Embryonic facial prominence (tissue), 1 donor: ENCODE results near the gene CDK6.
"Not testable (repeated sequence)": the region's sequence is repeated elsewhere in the genome, so short reads cannot be mapped to it uniquely, and the experiment has no call there.

ENCODE experiments used
- DNase-seq: peaks from one replicate; pipeline ENCODE4 v3.0.0-alpha.2; 2016; ENCODE audit errors: extremely low spot score

The CDK6 gene

DNA sequence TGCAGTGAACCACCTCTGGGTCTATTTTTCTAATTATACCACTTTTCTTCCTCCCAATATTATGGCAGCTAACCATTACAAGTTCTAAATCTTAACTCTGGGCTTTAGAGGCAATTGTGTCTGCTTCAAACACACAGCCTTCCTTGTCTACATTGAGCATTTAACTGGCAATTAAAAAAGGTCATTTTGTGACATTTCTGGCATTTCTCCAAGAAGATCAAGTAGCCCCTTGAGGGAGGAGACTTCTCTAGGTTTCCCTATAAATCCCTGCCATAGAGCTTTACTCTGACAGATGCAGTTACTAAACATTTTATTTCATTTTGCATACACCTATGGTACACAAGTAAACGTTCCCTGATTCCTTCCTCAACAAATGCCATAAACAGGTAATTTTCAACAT lies 212.8 kb downstream of the CDK6 start:
- no peak for DNase-seq

DNA sequence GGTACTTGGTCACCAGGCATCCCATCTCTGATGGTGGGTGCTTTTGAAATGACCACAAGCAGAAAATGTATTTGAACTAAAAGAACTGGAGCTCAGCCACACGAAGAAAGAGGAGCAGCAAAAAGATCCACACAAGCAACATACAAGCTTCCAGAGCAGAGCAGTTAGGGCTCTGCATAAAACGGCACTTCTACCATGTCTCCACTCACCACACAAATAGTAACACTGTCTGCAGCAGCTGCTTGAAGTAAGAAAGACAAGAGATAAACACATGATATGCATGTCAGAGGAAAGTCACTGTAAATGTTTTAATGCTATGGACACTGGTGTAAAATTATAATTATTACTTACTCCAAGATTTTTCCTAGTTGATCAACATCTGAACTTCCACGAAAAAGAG lies 213.7 kb downstream of the CDK6 start:
- no peak for DNase-seq

DNA sequence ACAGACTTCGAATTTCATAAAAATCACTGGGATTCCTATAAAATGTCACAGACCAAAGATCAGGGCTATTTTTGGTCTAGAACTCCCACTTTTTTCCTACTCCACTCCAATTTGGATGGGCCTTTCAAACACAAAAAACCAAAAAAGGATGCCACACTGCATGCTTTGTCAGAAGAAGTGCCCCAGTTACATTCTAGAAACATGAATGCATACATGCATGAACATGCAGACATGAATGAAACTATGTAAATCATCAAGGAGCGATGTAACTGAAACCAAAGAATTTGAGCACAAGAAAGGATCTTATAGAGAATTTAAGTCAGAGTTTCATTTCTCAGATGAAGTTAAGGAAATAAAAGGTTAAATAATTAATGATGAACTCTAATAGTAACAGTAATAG lies 214.3 kb downstream of the CDK6 start:
- no peak for DNase-seq

DNA sequence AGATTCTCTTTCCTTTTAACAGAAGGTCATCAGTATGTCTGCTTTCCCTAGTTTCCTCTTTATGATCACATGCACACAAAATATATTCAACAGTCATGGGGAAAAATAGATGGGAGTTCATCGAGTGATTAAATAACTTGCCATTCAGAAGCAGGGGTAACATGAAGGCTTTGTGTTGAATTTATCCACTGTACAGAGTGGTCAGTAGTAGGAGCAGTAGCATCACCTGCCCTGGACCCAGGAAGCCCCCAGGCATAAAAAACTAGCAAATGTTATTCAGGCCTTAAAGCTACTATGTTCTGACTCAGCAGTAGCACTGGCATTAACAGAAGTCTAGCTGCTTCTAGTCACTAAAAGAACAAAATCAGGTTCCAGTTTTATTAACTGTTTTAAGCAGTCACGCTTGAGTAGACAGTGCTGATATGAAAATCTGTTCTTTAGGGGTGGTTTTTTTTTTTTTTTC lies 214.8 kb downstream of the CDK6 start:
- no peak for DNase-seq

DNA sequence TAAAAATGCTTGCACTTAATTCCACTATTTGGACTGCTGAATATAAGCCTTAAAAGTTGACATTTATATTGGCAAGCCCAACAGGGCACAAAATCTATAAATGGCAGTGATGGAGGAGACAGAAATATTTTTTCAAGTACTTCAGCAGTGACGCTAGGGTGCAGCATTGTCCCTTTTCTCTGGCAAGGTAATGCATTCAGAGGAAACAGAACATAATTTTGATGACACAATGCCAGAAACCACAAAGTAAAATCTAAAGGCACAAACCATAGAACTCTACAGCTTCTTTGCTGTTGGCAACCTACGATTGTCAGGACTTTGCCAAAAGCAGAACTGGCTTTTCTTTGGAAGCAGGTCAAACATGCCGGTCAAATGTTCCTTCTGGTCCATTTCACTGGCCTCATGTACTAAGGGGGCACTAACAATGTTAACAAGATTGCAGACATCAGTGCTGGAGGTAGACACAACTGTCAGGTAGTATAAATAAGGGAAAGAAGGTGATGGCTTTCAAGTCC lies 215.3 kb downstream of the CDK6 start:
- DNase-seq: peak; percentile 67

DNA sequence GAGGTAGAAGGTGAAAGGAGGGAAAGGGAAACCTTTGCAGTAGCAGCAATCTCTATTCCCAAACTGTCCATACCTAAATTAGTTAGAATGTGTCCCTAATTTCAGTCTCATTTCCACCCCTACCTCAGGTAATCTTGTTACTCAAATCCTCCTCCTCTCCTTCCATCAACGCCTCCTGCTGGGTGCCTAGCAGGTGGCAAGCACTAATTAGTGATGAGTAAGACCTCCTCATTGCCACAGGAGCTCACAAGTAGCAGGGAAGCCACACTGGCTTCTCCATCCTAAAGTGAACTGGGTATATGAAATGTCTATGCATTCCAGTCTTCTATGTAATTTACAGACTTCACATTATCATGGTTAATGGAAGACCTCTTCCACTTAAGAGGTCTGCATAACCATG lies 220.5 kb downstream of the CDK6 start:
- no peak for DNase-seq

DNA sequence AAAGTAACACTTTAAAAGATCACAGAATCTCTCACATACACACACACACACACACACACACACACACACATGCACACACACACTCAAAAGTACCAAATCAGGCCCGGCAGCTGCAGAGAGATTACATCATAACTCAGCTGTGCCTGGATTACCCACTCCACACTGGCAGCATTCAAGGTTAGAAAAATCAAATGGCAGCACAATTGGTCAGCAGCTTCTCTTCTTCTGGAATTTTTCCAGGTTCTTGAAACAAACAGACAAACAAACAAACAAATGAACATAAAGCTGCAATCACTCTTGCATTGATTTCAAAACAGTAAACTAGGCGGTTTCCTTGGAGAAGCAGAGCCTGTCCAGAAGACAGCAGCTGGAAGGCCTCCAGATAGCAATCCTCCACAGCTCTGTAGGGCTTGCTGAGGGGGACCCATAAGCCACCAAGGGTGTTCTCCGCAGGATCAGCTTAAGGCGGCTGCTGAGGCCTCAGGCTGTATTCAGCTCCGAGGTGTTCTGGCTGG lies 221.7 kb downstream of the CDK6 start:
- no peak for DNase-seq

- no peak for DNase-seq
These were observed 222.7 kb downstream of the CDK6 start for GRCh38 chr7:92613720-92614119.

DNA sequence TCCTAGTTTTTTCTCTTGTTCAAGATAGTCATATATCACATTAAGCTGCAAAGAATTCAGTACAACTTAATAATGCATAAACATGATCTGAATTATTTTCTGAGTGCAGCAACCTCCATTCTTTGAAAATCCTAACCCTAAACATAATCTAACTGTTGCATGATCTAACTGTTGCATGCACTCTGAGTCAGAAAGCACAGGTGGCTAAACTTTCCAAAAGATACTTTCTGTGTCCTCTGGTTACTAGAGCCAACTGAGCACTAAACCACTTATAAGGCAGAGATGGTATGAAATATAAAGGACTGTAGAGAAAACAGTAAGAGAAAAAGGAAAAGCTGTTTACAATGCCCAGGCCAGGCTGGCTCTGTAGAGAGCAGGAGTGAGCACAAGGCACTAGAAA lies 223.2 kb downstream of the CDK6 start:
- no peak for DNase-seq

GRCh38 chr7:92612501-92612900 lies 223.9 kb downstream of the CDK6 start:
- no peak for DNase-seq

DNA sequence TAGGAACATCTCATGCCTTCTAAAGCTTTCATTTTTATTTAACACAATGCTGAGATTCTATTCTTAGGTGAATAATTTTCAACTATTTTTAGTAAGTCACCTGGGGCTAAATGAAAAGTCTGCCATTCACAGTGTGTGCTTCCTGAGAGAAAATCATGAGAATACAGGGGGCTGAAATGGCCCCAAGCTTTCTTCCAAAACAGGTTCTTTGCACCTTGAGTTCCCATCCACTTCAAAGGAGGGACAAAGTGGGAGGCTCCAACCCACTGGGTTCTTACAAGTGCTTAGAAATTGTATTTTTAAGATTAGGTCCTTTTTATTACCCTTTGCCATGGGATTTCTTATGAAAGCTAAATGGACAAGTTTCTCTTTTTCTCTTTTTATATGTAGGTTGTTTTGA lies 224.6 kb downstream of the CDK6 start:
- no peak for DNase-seq

DNA sequence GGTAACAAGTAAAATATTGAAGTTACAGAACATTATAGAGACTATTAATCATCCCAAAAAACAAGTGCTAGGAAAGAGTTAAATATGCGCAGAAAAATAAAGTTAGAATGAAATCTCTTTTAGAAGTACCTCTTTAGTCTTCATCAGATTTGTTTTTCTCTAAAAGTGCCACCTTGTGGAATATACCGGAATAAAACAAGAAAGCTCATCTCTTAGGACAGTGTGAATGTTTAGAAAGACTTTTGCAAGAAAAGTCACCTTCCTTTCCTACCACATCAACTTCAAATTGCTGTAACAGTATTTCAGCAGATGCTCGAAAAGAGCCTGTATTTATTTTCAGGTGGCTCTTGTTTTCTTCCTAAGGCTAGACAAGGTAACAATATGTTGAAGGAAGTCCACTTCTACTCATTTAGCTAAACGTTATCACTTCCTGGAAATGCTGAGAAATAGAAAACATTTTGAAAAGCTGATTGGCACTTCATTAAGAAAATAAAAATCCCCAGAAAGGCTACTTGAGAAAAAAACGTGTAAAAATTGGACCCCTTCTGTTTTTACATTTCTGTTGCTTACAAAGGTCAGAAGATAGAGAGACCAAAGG lies 226.4 kb downstream of the CDK6 start:
- no peak for DNase-seq

DNA sequence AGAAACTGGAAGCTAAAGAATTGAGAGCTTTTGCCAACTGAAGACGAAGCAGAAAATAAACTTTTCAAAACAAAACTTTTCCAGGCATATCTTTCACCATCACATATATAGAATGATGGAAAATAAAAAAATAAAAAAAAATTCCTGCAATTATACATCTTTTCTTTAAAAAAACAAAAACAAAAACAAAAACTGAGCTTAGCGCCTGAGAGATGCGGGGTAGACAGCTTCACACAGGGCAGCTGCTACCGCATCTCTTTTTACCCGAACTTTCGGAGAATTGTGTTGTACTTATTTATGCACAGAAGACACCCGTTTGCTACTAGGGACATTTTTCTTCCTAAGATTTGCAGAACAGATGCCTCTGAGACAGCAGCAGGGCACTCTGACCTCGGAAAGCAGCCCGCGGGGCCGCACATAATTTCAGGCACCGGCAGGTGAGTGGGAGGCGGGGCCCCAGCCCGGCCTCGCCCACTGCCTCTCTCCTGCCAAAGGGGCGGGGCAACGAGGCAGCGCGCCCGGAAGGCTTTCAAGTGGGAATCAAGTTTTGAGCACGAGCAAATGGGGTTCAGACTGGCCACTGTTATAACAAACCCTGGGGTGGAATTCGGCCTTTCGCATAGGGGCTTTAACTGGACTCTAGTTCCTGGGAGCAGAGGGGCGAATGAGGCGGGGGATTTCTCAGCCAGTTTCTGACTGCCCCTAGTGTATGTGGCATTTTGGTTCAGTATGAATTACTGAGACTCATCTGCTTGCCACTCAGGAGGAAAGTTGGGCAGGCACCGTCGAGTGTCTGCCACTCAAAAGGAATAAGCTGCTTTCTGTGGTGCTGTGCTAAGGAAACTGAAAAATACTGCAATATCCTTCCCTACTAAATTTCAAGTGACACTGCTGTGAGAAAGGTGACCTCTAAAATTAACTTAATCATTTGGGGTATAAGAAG lies 227.7 kb downstream of the CDK6 start:
- DNase-seq: no peak

GRCh38 chr7:92606985-92607384 lies 229.4 kb downstream of the CDK6 start:
- no peak for DNase-seq

DNA sequence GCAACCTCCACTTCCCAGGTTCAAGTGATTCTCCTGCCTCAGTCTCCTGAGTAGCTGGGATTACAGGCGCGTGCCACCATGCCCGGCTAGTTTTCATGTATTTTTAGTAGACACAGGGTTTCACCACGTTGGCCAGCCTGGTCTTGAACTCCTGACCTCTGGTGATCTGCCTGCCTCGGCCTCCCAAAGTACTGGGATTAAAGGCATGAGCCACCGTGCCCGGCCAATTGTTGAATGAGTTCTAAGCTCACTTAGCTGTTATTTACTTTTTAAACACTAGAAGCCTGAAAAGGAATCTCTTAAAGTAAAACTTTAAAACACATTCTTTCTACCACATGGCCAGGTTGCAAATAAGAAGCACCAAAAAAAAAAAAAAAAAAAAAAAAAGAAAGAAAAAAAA lies 231.9 kb downstream of the CDK6 start:
- not testable (repeated sequence) for DNase-seq

DNA sequence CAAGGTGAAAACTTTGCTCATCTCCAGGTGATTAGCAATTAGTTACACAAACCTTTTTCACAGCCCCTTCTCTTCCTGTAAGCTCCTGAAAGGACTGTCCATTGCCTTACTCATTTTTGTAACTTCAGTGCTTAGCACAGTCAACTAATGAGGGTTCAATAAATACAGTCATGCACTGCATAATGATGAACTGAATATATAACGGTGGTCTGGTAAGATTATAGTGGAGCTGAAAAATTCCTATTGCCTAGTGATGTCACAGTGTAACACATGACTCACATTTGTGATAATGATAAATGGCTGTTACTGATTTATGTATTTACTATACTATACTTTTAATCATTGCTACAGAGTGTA lies 233.3 kb downstream of the CDK6 start:
- DNase-seq: no peak

DNA sequence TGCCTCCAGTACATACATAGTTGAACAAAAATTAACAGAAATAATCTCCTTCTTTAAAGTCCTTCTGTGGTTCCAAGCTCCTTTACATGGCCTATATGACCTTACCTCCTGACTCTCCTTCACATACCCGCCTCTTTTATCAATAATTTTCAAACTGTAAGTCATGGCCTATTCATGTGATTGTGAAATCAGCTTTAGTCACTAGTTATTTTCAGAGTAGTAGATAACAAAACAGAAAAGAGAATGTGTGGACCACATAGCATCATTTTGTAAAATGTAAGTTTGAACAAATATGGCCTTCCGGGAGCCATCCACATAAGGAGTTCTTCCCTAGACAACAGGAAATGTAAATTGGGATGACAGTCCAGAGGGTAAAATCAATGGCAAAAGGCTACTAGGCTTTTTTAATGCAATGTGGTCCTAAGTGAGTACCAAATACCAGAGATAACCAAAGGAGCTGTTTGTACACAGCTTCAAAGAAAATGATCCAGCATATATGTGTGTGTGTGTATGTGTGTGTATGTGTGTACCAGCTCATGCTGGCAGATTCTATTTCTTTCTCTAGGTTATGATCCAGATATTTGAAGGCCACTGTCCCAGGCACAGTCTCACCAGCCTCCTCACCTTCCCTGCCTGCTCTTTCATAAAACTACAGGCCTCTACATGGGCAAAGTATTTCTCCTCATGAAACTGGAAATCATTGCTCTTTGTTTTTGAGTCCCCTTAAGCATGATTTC lies 233.9 kb downstream of the CDK6 start:
- DNase-seq: no peak

DNA sequence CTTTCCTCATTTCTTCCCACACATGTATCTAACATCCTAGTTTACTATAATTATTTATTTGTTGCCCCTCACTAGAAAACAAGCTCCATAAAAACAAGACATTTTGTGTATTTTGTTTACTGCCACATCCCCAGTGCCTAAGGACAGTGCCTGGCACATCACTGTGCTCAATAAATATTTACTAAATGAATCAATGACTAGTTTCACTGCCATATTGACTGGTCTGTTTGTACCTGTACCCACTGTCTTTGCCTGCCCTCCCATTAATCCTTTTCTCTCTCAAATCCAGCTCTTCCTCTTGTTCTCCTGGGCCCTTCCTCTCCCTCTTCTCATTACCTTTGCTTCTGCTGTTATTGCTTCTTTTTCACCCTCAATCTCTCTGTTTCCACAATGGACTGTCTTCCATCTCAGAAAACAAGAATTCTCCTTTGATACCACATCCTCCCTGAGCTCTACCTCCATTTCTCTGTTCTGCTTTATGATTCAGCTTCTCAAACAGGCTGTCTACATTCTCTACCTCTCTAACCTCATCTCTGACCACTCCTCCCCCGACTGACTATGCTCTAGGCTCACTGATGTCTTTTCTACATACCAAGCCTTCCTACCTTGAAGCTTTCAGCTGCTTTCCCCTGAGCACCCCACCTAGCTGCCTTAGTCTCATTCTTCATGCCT lies 237.9 kb downstream of the CDK6 start:
- no peak for DNase-seq

DNA sequence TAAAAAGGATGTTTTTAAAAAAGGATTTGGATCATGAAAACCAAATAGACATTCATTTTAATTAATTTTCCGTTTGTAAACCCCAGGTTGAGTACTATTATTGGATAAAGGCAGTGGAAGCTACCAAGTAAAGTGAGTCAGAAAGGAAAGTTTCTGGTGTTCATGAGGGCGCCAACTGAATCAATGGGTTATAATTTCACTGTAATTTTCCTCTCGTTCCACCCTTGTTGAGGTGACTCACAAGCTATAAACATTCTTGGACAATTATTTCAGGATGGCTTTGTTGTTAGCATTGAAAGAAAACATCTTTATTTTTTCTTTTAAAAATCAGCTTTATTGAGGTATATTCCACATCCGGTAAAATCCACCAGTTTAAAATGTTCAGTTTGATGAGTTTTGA lies 241.1 kb downstream of the CDK6 start:
- no peak for DNase-seq

DNA sequence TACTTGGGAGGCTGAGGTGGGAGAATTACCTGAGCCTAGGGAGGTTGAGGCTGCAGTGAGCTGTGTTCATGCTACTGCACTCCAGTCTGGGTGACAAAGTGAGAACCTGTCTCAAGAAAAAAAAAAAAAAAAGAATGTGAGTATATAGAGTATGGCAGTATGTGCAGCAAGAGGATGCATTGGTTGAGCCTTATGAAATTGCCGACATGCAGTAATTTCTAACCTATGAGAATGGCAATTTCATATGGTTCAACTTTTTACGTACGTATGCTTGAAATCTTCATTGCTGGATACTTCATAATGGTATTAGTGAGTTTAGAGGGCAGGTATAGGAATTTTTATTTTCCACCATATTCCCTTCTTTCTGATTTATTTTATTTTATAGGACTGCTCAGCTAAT lies 241.6 kb downstream of the CDK6 start:
- no peak for DNase-seq

DNA sequence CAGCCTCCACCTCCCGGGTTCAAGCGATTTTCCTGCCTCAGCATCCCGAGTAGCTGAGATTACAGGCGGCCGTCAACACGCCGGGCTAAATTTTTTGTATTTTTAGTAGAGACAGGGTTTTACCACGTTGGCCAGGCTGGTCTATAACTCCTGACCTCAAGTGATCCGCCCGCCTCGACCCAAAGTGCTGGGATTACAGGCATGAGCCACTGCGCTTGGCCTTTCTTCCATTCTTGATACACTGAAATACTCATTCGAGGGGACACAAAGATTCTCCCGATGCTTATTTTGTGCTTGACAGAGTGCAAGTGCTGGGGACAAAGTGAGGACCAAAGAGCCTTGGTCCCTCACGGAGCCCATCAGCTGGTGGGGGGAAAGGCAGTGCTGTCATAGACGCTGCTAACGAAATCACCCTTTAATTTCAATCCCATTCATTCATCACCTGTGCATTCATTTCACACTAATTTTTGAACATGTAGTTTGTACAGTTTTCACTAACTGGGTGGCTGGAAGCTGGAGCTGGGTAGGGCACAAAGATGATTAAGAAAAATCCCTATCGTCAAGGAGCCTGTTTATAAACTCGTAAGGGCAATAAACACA lies 245.6 kb downstream of the CDK6 start:
- no peak for DNase-seq
